Measurements from ENCODE around the gene PRMT3.

Gene PRMT3

GRCh38 chr11:20453657-20454316 is 66.3 kb downstream of the PRMT3 start:
- no peak for DNase-seq (ENCODE audit: low read depth)
- H3K4me3 ChIP-seq (ENCODE audit: low read depth, low read length): no peak overlapping the region
- no peak for TF ChIP-seq CTCF (IDR thresholded peaks at IDR 0.05; ENCODE audit: control insufficient read depth, extremely low read depth, insufficient read depth)

GRCh38 chr11:20457001-20457799 is 69.7 kb downstream of the PRMT3 start:
- TF ChIP-seq CTCF (IDR thresholded peaks at IDR 0.05; ENCODE audit: control insufficient read depth, extremely low read depth, insufficient read depth): no peak

GRCh38 chr11:20457934-20458680 is 70.6 kb downstream of the PRMT3 start:
- no peak overlapping the region for H3K4me3 ChIP-seq (ENCODE audit: low read depth, low read length)
- no peak for DNase-seq (ENCODE audit: low read depth)
- TF ChIP-seq CTCF (IDR thresholded peaks at IDR 0.05; ENCODE audit: control insufficient read depth, extremely low read depth, insufficient read depth): no peak

More at GRCh38 chr11:20457001-20457799, 69.7 kb downstream of the PRMT3 start:
- DNase-seq (ENCODE audit: low read depth): no peak
- no peak overlapping the region for H3K4me3 ChIP-seq (ENCODE audit: low read depth, low read length)

GRCh38 chr11:20458905-20459632 is 71.6 kb downstream of the PRMT3 start:
- DNase-seq (ENCODE audit: low read depth): no peak
- no peak overlapping the region for H3K4me3 ChIP-seq (ENCODE audit: low read depth, low read length)
- no peak for TF ChIP-seq CTCF (IDR thresholded peaks at IDR 0.05; ENCODE audit: control insufficient read depth, extremely low read depth, insufficient read depth)

GRCh38 chr11:20459865-20460264 is 72.3 kb downstream of the PRMT3 start:
- no peak for DNase-seq (ENCODE audit: low read depth)
- TF ChIP-seq CTCF (IDR thresholded peaks at IDR 0.05; ENCODE audit: control insufficient read depth, extremely low read depth, insufficient read depth): no peak
- no peak overlapping the region for H3K4me3 ChIP-seq (ENCODE audit: low read depth, low read length)

GRCh38 chr11:20464518-20464917 is 77.0 kb downstream of the PRMT3 start:
- TF ChIP-seq CTCF (IDR thresholded peaks at IDR 0.05; ENCODE audit: control insufficient read depth, extremely low read depth, insufficient read depth): no peak
- DNase-seq (ENCODE audit: low read depth): no peak
- H3K4me3 ChIP-seq (ENCODE audit: low read depth, low read length): no peak overlapping the region
